H9 (cell line): ENCODE results near the gene THSD4. TPM values are rescaled to one million over a fixed set of nuclear protein-coding genes. Genes with fewer than 3 reads are reported as not detected.

Source experiments
- DNase-seq: peaks from one replicate; pipeline ENCODE4 v3.0.0-alpha.2; 2017
- H2AFZ ChIP-seq: one replicate; pipeline ENCODE4 v1.6.1; 2013; ENCODE audit warnings: mild to moderate bottlenecking, low read length, control low read depth, moderate library complexity
- H2AK5ac ChIP-seq: 2 replicates; pipeline ENCODE4 v1.6.1; 2013; ENCODE audit warnings: low read length, control low read depth, mixed read lengths; ENCODE audit not compliant: insufficient read length
- H2BK120ac ChIP-seq: one replicate; pipeline ENCODE4 v1.6.1; 2013; ENCODE audit warnings: low read depth, mild to moderate bottlenecking, low read length, control low read depth, inconsistent platforms; ENCODE audit not compliant: poor library complexity, severe bottlenecking
- H2BK12ac ChIP-seq: 2 replicates; pipeline ENCODE4 v1.6.1; 2013; ENCODE audit warnings: low read length, control low read depth, mixed read lengths, low read depth; ENCODE audit not compliant: insufficient read length
- H2BK15ac ChIP-seq: 2 replicates; pipeline ENCODE4 v1.6.1; 2013; ENCODE audit warnings: low read depth, low read length, control low read depth
- H2BK20ac ChIP-seq: one replicate; pipeline ENCODE4 v1.6.1; 2013; ENCODE audit warnings: low read depth, mild to moderate bottlenecking, low read length, control low read depth, inconsistent platforms; ENCODE audit not compliant: poor library complexity, severe bottlenecking
- H2BK5ac ChIP-seq: 2 replicates; pipeline ENCODE4 v1.6.1; 2013; ENCODE audit warnings: low read length, control low read depth, mixed read lengths; ENCODE audit not compliant: insufficient read length
- H3K14ac ChIP-seq: 2 replicates; pipeline ENCODE4 v1.6.1; 2013; ENCODE audit warnings: low read length, control low read depth; ENCODE audit not compliant: insufficient read depth
- H3K18ac ChIP-seq: 2 replicates; pipeline ENCODE4 v1.6.1; 2013; ENCODE audit warnings: low read depth, mild to moderate bottlenecking, mixed read lengths, low read length, control low read depth; ENCODE audit not compliant: insufficient read length
- H3K23ac ChIP-seq: 2 replicates; pipeline ENCODE4 v1.6.1; 2013; ENCODE audit warnings: low read length, control low read depth, mixed read lengths, low read depth; ENCODE audit not compliant: insufficient read length
- H3K23me2 ChIP-seq: 2 replicates; pipeline ENCODE4 v1.6.1; 2013; ENCODE audit warnings: low read depth, mild to moderate bottlenecking, mixed read lengths, low read length, control low read depth; ENCODE audit not compliant: insufficient read length, poor library complexity, severe bottlenecking
- H3K27ac ChIP-seq: 2 replicates; pipeline ENCODE4 v1.5.1; 2013; ENCODE audit warnings: low read length, control low read depth, mixed read lengths, low read depth; ENCODE audit not compliant: insufficient read length
- H3K27me3 ChIP-seq: 2 replicates; pipeline ENCODE4 v1.6.1; 2013; ENCODE audit warnings: low read length, control low read depth, inconsistent platforms; ENCODE audit not compliant: insufficient read depth
- H3K4ac ChIP-seq: 2 replicates; pipeline ENCODE4 v1.6.1; 2013; ENCODE audit warnings: low read depth, mild to moderate bottlenecking, control low read depth, inconsistent platforms, low read length, moderate library complexity
- H3K4me1 ChIP-seq: 2 replicates; pipeline ENCODE4 v1.6.1; 2013; ENCODE audit warnings: low read length, control low read depth, inconsistent platforms; ENCODE audit not compliant: insufficient read depth
- H3K4me2 ChIP-seq: 2 replicates; pipeline ENCODE4 v1.6.1; 2013; ENCODE audit warnings: low read length, control low read depth, mixed read lengths; ENCODE audit not compliant: insufficient read length, insufficient read depth
- H3K56ac ChIP-seq: 2 replicates; pipeline ENCODE4 v1.6.1; 2013; ENCODE audit warnings: low read depth, mild to moderate bottlenecking, mixed read lengths, low read length, control low read depth; ENCODE audit not compliant: insufficient read length
- H3K79me1 ChIP-seq: 2 replicates; pipeline ENCODE4 v1.6.1; 2013; ENCODE audit warnings: low read depth, mild to moderate bottlenecking, moderate library complexity, low read length, control low read depth, inconsistent platforms; ENCODE audit not compliant: insufficient read depth, poor library complexity, severe bottlenecking
- H3K79me2 ChIP-seq: 2 replicates; pipeline ENCODE4 v1.6.1; 2013; ENCODE audit warnings: low read length, control low read depth, inconsistent platforms; ENCODE audit not compliant: insufficient read depth
- H3K9ac ChIP-seq: 2 replicates; pipeline ENCODE4 v1.6.1; 2013; ENCODE audit warnings: low read length, control low read depth, mixed read lengths; ENCODE audit not compliant: insufficient read length; ENCODE audit errors: extremely low read depth
- H3K9me3 ChIP-seq: one replicate; pipeline ENCODE4 v1.6.1; 2013; ENCODE audit warnings: low read depth, low read length, inconsistent platforms; ENCODE audit not compliant: control insufficient read depth
- H3T11ph ChIP-seq: one replicate; pipeline ENCODE4 v1.6.1; 2013; ENCODE audit warnings: mild to moderate bottlenecking, low read length, control low read depth, inconsistent platforms
- H4K20me1 ChIP-seq: one replicate; pipeline ENCODE4 v1.6.1; 2013; ENCODE audit not compliant: control insufficient read depth, insufficient read length, insufficient read depth
- H4K5ac ChIP-seq: 2 replicates; pipeline ENCODE4 v1.6.1; 2013; ENCODE audit warnings: low read depth, mild to moderate bottlenecking, mixed read lengths, low read length, control low read depth; ENCODE audit not compliant: insufficient read length
- H4K8ac ChIP-seq: replicated peaks from 2 replicates; pipeline ENCODE4 v1.6.1; 2013; ENCODE audit warnings: low read length, control low read depth, mixed read lengths, low read depth; ENCODE audit not compliant: insufficient read length
- H4K91ac ChIP-seq: 2 replicates; pipeline ENCODE4 v1.6.1; 2013; ENCODE audit warnings: low read depth, mild to moderate bottlenecking, moderate library complexity, mixed read lengths, low read length, control low read depth; ENCODE audit not compliant: insufficient read length
- H3K27ac Mint-ChIP-seq, 3 experiments: 2 replicates in 2 of 3; 3 replicates in 1 of 3; pipeline ENCODE4 v1.8.0; 2020 to 2021; ENCODE audit warnings: mixed read lengths in 3 of 3, mild to moderate bottlenecking in 1 of 3, moderate library complexity in 1 of 3
- H3K27me3 Mint-ChIP-seq: 2 replicates; pipeline ENCODE4 v1.8.0; 2021; ENCODE audit warnings: low read depth, mild to moderate bottlenecking, moderate library complexity, mixed read lengths
- H3K36me3 Mint-ChIP-seq, 3 experiments: 2 replicates in 2 of 3; 3 replicates in 1 of 3; pipeline ENCODE4 v1.8.0; 2020 to 2021; ENCODE audit warnings: low read depth in 3 of 3, mixed read lengths in 3 of 3; ENCODE audit not compliant: insufficient read depth in 1 of 3
- H3K4me1 Mint-ChIP-seq, 2 experiments: 2 replicates each; pipeline ENCODE4 v1.8.0; 2020; ENCODE audit warnings: mixed read lengths in 2 of 2
- H3K4me3 Mint-ChIP-seq, 2 experiments: 2 replicates in 1 of 2; 3 replicates in 1 of 2; pipeline ENCODE4 v1.8.0; 2020 to 2021; ENCODE audit warnings: mild to moderate bottlenecking in 2 of 2, mixed read lengths in 2 of 2, moderate library complexity in 1 of 2
- H3K9me3 Mint-ChIP-seq, 2 experiments: 2 replicates in 1 of 2; 3 replicates in 1 of 2; pipeline ENCODE4 v1.8.0; 2020; ENCODE audit warnings: mild to moderate bottlenecking in 2 of 2, mixed read lengths in 2 of 2, moderate library complexity in 1 of 2
- CTCF ChIP-seq: fragments of 200-600 bp; sonication (generic); conservative IDR thresholded peaks from 3 replicates; pipeline ENCODE4 v1.8.0; 2021; ENCODE audit warnings: antibody characterized with exemption, mild to moderate bottlenecking
- WGBS: extraction: QIAGEN DNeasy Blood & Tissue Kit; methylation state at CpG from one replicate; pipeline ENCODE4 v1.1.7; 2013; ENCODE audit warnings: missing lambda C conversion rate, low lambda C conversion rate, mixed read lengths; ENCODE audit not compliant: insufficient read length; ENCODE audit errors: extremely low coverage; 5-methylcytosine and 5-hydroxymethylcytosine counted together
- total RNA-seq: library from RNA; stranded (reverse); gene quantifications from 2 replicates; pipeline ENCODE4 v1.2.1, GENCODE V29; 2021

The THSD4 gene
- total RNA-seq, 1 experiment from 2014 or later: 5.5 TPM

- Histone ChIP-seq H3K23ac (no peak overlapping the region), H3K4me2 (no peak overlapping the region), H3K27ac (no peak overlapping the region), H2BK5ac (no peak overlapping the region), H3K4me1 (no peaks in the 10 kb centered on the region), H4K5ac (no peak overlapping the region), H3K56ac (no peak overlapping the region), H3K18ac (no peak overlapping the region), H4K8ac (no peak overlapping the region), H3K79me1 (no peaks in the 10 kb centered on the region), H4K91ac (no peak overlapping the region), H2AK5ac (no peak overlapping the region), H3K14ac (no peak overlapping the region), H3K23me2 (no peaks in the 10 kb centered on the region), H4K20me1 (no peaks in the 10 kb centered on the region), H2BK12ac (no peak overlapping the region), H3K4ac (no peak overlapping the region), H2BK120ac (no peak overlapping the region), H2AFZ (no peak overlapping the region), H3K9ac (no peak overlapping the region), H2BK15ac (no peak overlapping the region), H3T11ph (no peak overlapping the region), H3K27me3 (no peaks in the 10 kb centered on the region), H3K9me3 (no peaks in the 10 kb centered on the region), H3K79me2 (no peaks in the 10 kb centered on the region), H2BK20ac (no peak overlapping the region)
- H3K27me3 Mint-ChIP-seq: no peaks in the 10 kb centered on the region
- TF ChIP-seq CTCF: no peak
- peak overlapping the region in 2 of 3 experiments; percentile 23 to 34; a peak in 2 of 7 replicates for H3K27ac Mint-ChIP-seq
- peak; percentile 33 for DNase-seq
- no CpG with 5 or more reads among the region's 8 CpGs for WGBS
- H3K4me1 Mint-ChIP-seq: peaks cover 24 to 27% of the 10 kb centered on the region in 2 experiments
- H3K36me3 Mint-ChIP-seq: no peaks in the 10 kb centered on the region
- H3K9me3 Mint-ChIP-seq: no peaks in the 10 kb centered on the region
- no peak overlapping the region for H3K4me3 Mint-ChIP-seq
These were observed 332.3 kb downstream of the THSD4 start for GRCh38 chr15:71447328-71448250.
